ENCODE data around the gene UGT1A9. TPM values are rescaled to one million over a fixed set of nuclear protein-coding genes. Genes with fewer than 3 reads are reported as not detected.

The UGT1A9 gene
- total RNA-seq, 1 experiment from 2014 or later = not detected

DNA sequence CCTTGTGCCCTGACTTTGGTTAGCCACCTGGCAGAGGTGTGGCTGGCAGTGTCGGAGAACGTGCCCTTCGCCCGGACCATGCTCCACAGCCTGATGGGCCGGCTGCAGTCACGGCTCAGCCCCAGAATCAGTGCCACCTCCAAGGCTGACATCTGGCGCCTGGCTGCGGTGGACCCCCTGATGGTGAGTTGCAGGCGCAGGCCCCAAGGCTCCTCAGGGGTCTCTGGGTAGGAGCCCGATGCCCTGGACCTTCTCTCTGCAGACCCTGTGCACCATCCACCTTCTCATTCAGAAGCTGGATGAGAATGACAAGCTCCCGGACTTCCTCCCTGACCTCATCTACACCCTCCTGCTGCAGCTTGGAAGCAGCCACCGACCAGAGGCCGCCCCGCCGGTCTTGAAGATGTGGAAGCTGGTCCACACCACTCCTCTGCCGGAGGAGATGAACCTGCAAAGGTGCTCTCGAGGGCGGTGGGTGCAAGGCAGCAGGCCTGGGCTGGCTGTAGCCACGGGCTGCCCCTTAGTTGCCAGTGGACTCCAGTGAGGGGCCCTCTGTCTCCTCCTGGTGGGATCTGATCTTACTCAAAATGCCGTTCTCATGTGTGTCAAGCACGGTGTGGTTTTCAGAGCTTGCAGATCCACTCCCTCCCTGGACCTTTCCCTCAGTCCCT lies 150.5 kb downstream of the UGT1A9 start:
- no peak for DNase-seq
- no peak overlapping the region for H3K23ac ChIP-seq (ENCODE audit: insufficient read length, low read depth, low read length)
- H3K4me3 Mint-ChIP-seq = no peak overlapping the region

More for the DNA sequence above, 150.5 kb downstream of the UGT1A9 start:
- Histone ChIP-seq H2BK15ac (ENCODE audit: low read depth, low read length) (no peak overlapping the region), H3K18ac (ENCODE audit: insufficient read length, low read depth, low read length) (no peak overlapping the region), H3K79me2 (ENCODE audit: insufficient read depth, low read length) (no peaks in the 10 kb centered on the region), H3K56ac (ENCODE audit: insufficient read length, low read depth, low read length) (no peak overlapping the region), H2AFZ (ENCODE audit: low read length) (no peak overlapping the region), H2AK5ac (ENCODE audit: insufficient read length, low read length) (no peak overlapping the region), H2BK120ac (ENCODE audit: low read depth, low read length, poor library complexity, severe bottlenecking) (no peak overlapping the region), H4K8ac (replicated peaks; ENCODE audit: insufficient read length, low read depth, low read length) (no peak overlapping the region), H3K9me3 (ENCODE audit: control insufficient read depth, low read depth, low read length) (no peaks in the 10 kb centered on the region), H4K5ac (ENCODE audit: insufficient read length, low read depth, low read length) (no peak overlapping the region), H3K4me1 (ENCODE audit: insufficient read depth, low read length) (no peaks in the 10 kb centered on the region), H3K79me1 (ENCODE audit: insufficient read depth, low read depth, low read length, poor library complexity, severe bottlenecking) (no peaks in the 10 kb centered on the region), H3K27ac (ENCODE audit: insufficient read length, low read depth, low read length) (no peak overlapping the region), H3K14ac (ENCODE audit: insufficient read depth, low read length) (no peak overlapping the region; the same call in 1 of the 2 replicates), H4K91ac (ENCODE audit: insufficient read length, low read depth, low read length) (no peak overlapping the region), H2BK5ac (ENCODE audit: insufficient read length, low read length) (no peak overlapping the region), H3K9ac (ENCODE audit: extremely low read depth, insufficient read length, low read length) (no peak overlapping the region), H2BK20ac (ENCODE audit: low read depth, low read length, poor library complexity, severe bottlenecking) (no peak overlapping the region), H3K23me2 (ENCODE audit: insufficient read length, low read depth, low read length, poor library complexity, severe bottlenecking) (no peaks in the 10 kb centered on the region), H3T11ph (ENCODE audit: low read length) (no peak overlapping the region), H3K4me2 (ENCODE audit: insufficient read depth, insufficient read length, low read length) (no peak overlapping the region), H2BK12ac (ENCODE audit: insufficient read length, low read depth, low read length) (no peak overlapping the region), H3K27me3 (ENCODE audit: insufficient read depth, low read length) (no peaks in the 10 kb centered on the region), H4K20me1 (ENCODE audit: control insufficient read depth, insufficient read depth, insufficient read length) (no peaks in the 10 kb centered on the region), H3K4ac (ENCODE audit: low read depth, low read length) (no peak overlapping the region)
- TF ChIP-seq, protein P1, sequence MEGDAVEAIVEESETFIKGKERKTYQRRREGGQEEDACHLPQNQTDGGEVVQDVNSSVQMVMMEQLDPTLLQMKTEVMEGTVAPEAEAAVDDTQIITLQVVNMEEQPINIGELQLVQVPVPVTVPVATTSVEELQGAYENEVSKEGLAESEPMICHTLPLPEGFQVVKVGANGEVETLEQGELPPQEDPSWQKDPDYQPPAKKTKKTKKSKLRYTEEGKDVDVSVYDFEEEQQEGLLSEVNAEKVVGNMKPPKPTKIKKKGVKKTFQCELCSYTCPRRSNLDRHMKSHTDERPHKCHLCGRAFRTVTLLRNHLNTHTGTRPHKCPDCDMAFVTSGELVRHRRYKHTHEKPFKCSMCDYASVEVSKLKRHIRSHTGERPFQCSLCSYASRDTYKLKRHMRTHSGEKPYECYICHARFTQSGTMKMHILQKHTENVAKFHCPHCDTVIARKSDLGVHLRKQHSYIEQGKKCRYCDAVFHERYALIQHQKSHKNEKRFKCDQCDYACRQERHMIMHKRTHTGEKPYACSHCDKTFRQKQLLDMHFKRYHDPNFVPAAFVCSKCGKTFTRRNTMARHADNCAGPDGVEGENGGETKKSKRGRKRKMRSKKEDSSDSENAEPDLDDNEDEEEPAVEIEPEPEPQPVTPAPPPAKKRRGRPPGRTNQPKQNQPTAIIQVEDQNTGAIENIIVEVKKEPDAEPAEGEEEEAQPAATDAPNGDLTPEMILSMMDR (conservative IDR thresholded peaks at IDR 0.05) = no peak
- H3K36me3 Mint-ChIP-seq (ENCODE audit: insufficient read depth in 1 of 3, low read depth in 3 of 3) = no peaks in the 10 kb centered on the region
- H3K4me1 Mint-ChIP-seq = no peaks in the 10 kb centered on the region; a peak in 1 of 4 replicates
- no peak overlapping the region for H3K27ac Mint-ChIP-seq
- WGBS (ENCODE audit: extremely low coverage, insufficient read length, low lambda C conversion rate) = no CpG with 5 or more reads among the region's 21 CpGs
- peaks cover 2% of the 10 kb centered on the region; the same call in 1 of the 2 replicates for H3K27me3 Mint-ChIP-seq (ENCODE audit: low read depth)
- H3K9me3 Mint-ChIP-seq = peaks cover 4 to 7% of the 10 kb centered on the region in 2 experiments; a peak in 4 of 5 replicates

Other genes with a start within 250 kb of the UGT1A9 start
- 6.0 and 7.5 TPM in 2 replicates for gene USP40, start 105.1 kb upstream of the UGT1A9 start, total RNA-seq (2021)
- not detected in 2 replicates for gene UGT1A8, start 54.3 kb upstream of the UGT1A9 start, total RNA-seq (2021)
- gene UGT1A10, start 35.5 kb upstream of the UGT1A9 start, total RNA-seq (2021) = not detected in 2 replicates
- not detected in 2 replicates for gene UGT1A7, start 10.0 kb downstream of the UGT1A9 start, total RNA-seq (2021)
- not detected in 2 replicates for gene UGT1A6, start 21.0 kb downstream of the UGT1A9 start, total RNA-seq (2021)
- not detected in 2 replicates for gene UGT1A5, start 41.0 kb downstream of the UGT1A9 start, total RNA-seq (2021)
- gene UGT1A4, start 46.8 kb downstream of the UGT1A9 start, total RNA-seq (2021) = not detected in 2 replicates
- gene UGT1A3, start 57.1 kb downstream of the UGT1A9 start, total RNA-seq (2021) = not detected in 2 replicates
- not detected in 2 replicates for gene UGT1A1, start 88.4 kb downstream of the UGT1A9 start, total RNA-seq (2021)
- not detected in 2 replicates for gene MROH2A, start 106.4 kb downstream of the UGT1A9 start, total RNA-seq (2021)
- 49.7 and 52.6 TPM in 2 replicates for gene HJURP, start 182.6 kb downstream of the UGT1A9 start, total RNA-seq (2021)
- 0.20 and 0.28 TPM in 2 replicates for gene TRPM8, start 245.5 kb downstream of the UGT1A9 start, total RNA-seq (2021)

Data from H9 (cell line).